Measurements from ENCODE around the gene HECW1. TPM values are rescaled to one million over a fixed set of nuclear protein-coding genes. Genes with fewer than 3 reads are reported as not detected.

The HECW1 gene
- total RNA-seq, 4 donors from 2014 or later = 1.2 to 3.9 (median 2.0) TPM

DNA sequence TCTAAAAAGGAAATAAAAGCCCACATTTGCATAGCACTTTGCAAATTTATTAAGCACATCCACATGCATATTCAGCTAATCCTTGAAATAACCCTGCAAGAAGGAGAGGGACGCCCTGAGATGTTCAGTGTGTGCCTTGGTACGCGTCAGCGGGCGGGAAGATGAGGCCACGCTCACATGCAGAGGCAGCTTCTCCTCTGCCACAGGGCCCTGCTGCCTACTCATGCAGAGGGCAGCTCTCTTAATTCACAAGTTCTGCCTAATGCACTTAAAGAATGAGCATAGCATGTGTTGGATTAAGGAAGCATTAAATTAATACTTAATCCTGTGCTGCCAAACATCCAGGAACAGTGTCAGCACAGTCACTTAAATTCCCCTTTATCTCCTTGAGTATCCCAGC is 132.3 kb downstream of the HECW1 start:
- TF ChIP-seq, protein P1, sequence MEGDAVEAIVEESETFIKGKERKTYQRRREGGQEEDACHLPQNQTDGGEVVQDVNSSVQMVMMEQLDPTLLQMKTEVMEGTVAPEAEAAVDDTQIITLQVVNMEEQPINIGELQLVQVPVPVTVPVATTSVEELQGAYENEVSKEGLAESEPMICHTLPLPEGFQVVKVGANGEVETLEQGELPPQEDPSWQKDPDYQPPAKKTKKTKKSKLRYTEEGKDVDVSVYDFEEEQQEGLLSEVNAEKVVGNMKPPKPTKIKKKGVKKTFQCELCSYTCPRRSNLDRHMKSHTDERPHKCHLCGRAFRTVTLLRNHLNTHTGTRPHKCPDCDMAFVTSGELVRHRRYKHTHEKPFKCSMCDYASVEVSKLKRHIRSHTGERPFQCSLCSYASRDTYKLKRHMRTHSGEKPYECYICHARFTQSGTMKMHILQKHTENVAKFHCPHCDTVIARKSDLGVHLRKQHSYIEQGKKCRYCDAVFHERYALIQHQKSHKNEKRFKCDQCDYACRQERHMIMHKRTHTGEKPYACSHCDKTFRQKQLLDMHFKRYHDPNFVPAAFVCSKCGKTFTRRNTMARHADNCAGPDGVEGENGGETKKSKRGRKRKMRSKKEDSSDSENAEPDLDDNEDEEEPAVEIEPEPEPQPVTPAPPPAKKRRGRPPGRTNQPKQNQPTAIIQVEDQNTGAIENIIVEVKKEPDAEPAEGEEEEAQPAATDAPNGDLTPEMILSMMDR (IDR thresholded peaks at IDR 0.05 in 4 of 5, conservative IDR thresholded peaks at IDR 0.05 in 1 of 5) = no peak
- no peak for TF ChIP-seq POLR2A (IDR thresholded peaks at IDR 0.05)
- ATAC-seq (no peak), DNase-seq (no peak)
- in situ Hi-C loops (cut with MboI; ENCODE audit: low sequenced_read_pairs in 4 of 4) (no loop called here), intact Hi-C loops (cut with DNase I; ENCODE audit: low total_unique reads) (no loop called here)
- Histone ChIP-seq H3K27me3 (no peaks in the 10 kb centered on the region), H3K27ac (no peak overlapping the region), H3K4me3 (no peak overlapping the region), H3K36me3 (no peaks in the 10 kb centered on the region), H3K4me1 (no peaks in the 10 kb centered on the region), H3K9me3 (no peaks in the 10 kb centered on the region)

DNA sequence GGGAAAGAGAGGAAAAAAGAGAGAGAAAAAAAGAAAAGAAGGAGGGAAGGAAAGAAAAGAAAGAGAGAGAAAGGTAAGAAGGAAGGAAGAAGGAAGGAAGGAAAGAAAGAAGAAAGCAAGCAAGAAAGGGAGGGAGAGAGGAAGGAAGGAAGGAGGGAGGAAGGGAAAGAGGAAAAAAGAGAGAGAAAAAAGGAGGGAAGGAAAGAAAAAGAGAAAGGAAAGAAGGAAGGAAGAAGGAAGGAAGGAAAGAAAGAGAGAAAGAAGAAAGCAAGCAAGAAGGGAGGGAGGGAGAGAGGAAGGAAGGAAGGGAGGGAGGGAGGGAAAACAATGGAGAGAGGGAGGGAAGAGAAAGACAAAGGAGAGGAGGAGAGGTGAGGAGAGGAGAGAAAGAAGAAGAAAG is 135.3 kb downstream of the HECW1 start:
- no peaks in the 10 kb centered on the region for H3K36me3 ChIP-seq
- no peak for TF ChIP-seq POLR2A (IDR thresholded peaks at IDR 0.05)
- TF ChIP-seq, protein P1 (IDR thresholded peaks at IDR 0.05 in 4 of 5, conservative IDR thresholded peaks at IDR 0.05 in 1 of 5) = no peak
- intact Hi-C loops (cut with DNase I; ENCODE audit: low total_unique reads) (no loop called here), in situ Hi-C loops (cut with MboI; ENCODE audit: low sequenced_read_pairs in 4 of 4) (no loop called here)
- no peak for DNase-seq
- no peaks in the 10 kb centered on the region for H3K4me1 ChIP-seq
- no peak overlapping the region for H3K27ac ChIP-seq
- H3K4me3 ChIP-seq = no peak overlapping the region
- H3K9me3 ChIP-seq = no peaks in the 10 kb centered on the region
- ATAC-seq = no peak
- H3K27me3 ChIP-seq = no peaks in the 10 kb centered on the region

DNA sequence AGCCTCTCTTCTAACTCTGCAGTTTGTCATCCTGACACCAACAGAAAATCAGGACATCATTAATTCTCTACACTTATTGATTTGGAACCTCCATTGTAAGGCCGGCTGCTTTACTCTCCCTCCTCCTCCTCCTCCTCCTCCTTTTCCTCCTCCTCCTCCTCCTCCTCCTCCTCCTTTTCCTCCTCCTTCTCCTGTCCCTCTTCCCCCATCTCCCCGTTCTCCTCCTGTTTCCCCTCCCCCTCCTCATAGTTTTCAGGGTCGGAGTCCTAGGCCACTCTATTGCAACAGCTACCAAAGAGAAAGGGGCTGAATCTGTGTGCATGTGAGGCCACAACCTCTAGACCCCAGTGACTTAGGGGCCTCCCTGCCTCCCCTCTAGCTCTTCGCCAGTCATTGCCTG is 136.1 kb downstream of the HECW1 start:
- in situ Hi-C loops (cut with MboI; ENCODE audit: low sequenced_read_pairs in 4 of 4) (no loop called here), intact Hi-C loops (cut with DNase I; ENCODE audit: low total_unique reads) (no loop called here)
- TF ChIP-seq, protein P1 (IDR thresholded peaks at IDR 0.05 in 4 of 5, conservative IDR thresholded peaks at IDR 0.05 in 1 of 5) = no peak
- TF ChIP-seq POLR2A (IDR thresholded peaks at IDR 0.05) = no peak
- Histone ChIP-seq H3K4me1 (no peaks in the 10 kb centered on the region), H3K9me3 (no peaks in the 10 kb centered on the region), H3K36me3 (no peaks in the 10 kb centered on the region), H3K27me3 (no peaks in the 10 kb centered on the region), H3K27ac (peak overlapping the region in 2 of 4 donors; percentile 22 to 42), H3K4me3 (no peak overlapping the region)
- no peak for DNase-seq
- no peak for ATAC-seq

DNA sequence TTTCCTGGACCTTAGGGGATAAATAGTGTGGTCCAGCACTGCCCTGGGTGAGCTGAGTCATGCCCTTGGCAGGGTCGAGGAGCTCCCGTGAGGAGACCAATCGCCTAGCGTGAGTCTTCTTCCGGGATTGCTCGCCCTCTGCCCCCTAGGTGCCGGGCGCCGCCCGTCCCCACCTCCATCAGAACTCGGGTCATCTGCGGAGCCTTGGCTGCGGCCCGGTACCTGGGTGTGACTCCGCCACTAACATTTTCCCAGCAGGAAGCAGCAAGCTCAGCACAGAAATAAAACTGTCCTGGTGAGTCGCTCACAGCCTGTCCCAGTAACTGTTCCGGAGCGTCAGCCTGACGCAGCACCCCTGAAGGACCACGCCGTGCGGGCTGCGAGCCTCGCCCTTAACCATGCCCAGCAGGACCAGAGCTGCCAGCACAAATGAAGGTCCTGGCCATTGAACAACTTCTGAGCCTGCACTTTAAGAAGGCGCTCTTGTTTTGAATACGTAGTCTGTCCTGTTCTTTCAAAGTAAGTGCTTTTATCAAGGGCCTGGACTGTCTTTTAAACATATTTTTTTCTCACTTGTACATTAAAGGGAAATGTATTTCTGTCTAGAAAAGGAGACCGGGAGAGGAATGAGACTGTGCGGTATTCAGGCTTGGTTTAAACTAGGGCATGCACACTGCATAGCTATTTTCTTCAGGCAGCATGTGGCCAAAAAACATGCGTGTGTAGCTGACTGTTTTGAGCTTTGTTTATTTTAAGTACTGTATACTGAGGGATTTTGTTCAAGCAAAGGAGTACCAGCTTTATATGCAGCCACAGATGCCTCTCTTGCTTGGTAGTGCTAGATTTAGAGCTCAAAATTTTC is 136.7 kb downstream of the HECW1 start:
- Histone ChIP-seq H3K4me3 (peak overlapping the region in 1 of 4 donors; percentile 7), H3K27ac (peak overlapping the region in 2 of 4 donors; percentile 22 to 42), H3K36me3 (no peaks in the 10 kb centered on the region), H3K27me3 (no peaks in the 10 kb centered on the region), H3K4me1 (no peaks in the 10 kb centered on the region), H3K9me3 (no peaks in the 10 kb centered on the region)
- ATAC-seq (peak; percentile 62 to 66), DNase-seq (peak in 1 of 2 donors; percentile 17)
- intact Hi-C loops (cut with DNase I; ENCODE audit: low total_unique reads) = no loop called here
- in situ Hi-C loops (cut with MboI; ENCODE audit: low sequenced_read_pairs in 4 of 4) = no loop called here
- TF ChIP-seq, protein P1 (IDR thresholded peaks at IDR 0.05 in 4 of 5, conservative IDR thresholded peaks at IDR 0.05 in 1 of 5) = no peak
- no peak for TF ChIP-seq POLR2A (IDR thresholded peaks at IDR 0.05)
